AML-193 (cell line): ENCODE data around the gene OR51B4.
"Not testable (repeated sequence)": the region's sequence is repeated elsewhere in the genome, so short reads cannot be mapped to it uniquely, and the experiment has no call there.

Source experiments
- DNase-seq, 2 experiments: peaks; one replicate each; lab custom pipeline; 2025; lab: John Stamatoyannopoulos, UW

Gene OR51B4

DNA sequence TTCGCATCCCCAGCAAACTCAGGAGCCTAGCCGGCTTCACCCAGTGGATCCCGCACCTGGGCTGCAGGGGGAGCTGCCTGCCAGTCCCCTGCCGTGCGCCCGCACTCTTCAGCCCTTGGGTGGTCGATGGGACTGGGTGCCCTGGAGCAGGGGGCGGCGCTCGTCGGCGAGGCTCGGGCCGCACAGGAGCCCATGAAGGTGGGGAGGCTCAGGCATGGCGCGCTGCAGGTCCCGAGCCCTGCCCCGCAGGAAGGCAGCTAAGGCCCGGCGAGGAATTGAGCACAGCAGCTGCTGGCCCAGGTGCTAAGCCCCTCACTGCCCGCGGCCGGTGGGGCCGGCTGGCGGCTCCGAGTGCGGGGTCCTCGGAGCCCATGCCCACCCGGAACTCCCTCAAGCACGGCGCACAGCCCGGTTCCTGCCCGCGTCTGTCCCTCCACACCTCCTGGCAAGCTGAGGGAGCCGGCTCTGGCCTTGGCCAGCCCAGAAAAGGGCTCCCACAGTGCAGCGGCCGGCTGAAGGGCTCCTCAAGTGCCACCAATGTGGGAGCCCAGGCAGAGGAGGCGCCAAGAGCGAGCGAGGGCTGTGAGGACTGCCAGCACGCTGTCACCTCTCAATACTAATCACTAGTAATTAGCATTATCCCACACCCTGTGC is 7.3 kb downstream of the OR51B4 start:
- not testable (repeated sequence) for DNase-seq

DNA sequence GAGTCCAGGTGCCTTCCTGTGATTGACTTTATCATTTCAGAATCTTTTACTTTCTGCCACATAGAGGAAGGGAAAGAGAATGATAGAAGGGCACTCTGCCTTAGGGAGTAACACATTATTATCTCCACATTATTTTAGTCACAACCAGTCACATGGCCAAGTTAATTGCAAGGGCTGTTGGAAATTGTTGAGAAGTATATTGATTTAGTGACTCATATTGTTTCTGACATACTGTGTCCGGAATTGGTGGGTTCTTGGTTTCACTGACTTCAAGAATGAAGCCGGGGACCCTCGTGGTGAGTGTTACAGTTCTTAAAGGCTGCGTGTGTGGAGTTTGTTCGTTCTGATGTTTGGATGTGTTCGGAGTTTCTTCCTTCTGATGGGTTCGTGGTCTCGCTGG is 8.7 kb downstream of the OR51B4 start:
- DNase-seq: no peak

DNA sequence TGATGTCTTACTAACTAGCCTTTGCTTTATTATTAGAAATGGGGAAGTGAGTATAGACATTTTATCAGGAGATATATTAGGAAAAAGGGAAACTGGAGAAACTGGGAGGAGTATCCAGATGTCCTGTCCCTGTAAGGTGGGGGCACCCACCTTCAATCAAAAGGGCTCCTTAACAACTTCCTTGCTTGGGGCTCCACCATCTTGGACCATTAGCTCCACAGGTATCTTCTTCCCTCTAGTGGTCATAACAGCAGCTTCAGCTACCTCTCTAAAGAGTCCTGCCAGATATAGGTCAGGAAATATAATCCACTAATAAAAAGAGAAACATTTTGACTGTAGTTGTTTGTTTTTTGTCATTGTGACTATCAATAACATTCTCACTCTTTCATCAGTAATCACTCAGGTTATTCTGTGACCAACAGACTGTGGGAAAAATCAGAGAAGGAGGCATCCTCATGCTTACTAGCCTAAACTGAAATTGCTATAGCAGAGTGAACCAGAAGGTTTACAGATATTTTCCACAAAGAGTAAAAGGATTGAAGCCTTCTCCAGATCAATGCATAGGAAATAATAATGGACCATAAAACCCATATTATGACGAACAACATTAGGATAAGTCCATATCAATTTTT is 10.4 kb downstream of the OR51B4 start:
- peak; percentile 26 to 27 for DNase-seq

DNA sequence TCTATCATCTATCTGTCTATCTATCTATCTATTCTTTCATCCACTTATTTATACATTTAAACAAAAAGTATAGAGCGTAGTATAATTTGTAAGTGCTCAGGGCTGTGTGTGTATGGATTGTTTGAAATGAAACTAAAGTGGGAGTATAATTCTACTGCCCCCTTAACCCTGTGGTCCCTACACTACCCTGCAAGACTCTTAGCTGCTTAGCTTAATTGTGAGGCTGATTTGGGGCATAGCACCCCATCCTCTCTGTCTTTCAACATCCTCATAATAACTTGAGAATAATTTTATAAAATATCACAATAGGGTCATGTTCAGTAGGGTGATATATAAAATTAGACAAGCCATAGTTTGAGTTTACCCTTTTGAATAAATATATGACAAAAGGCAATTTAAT is 11.6 kb downstream of the OR51B4 start:
- no peak for DNase-seq

DNA sequence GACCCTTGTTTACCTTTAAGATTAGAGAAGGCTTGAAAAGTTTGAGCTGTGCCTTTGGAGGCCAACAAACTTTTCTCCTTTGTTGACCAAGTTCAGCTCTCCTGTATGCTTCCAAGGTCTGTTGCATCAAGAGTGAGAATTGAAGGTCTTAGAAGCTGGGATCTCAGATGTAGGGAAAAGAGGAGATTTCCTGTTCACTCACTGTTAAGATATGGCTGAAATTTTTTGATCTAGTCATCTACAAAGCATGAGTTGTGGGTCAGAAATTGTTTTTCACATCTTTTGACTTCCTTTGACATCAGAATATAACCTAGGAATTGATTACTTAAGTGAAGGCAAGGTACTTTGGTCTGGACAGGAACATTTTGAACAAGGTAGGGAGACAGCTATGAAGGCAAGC is 12.1 kb downstream of the OR51B4 start:
- no peak for DNase-seq

DNA sequence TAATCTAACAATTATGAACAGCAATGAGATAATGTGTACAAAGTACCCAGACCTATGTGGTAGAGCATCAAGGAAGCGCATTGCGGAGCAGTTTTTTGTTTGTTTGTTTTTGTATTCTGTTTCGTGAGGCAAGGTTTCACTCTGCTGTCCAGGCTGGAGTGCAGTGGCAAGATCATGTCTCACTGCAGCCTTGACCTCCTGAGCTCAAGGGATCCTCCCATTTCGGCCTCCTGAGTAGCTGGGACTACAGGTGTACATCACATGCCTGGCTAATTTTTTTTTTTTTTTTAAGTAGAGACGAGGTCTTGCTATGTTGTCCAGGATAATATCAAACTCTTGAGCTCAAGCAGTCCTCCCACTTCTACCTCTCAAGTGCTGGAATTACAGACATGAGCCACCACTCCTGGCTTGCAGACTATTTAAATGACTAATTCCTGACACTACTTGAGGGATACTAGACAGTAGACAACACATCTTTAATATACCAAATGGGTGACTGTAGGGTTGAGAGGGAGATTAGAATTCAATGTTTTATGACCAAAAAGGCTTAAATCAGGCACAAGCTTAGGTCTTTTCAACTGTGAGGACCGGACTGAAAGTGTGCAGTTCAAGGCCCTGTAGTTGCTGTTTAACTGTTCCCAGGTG is 12.7 kb downstream of the OR51B4 start:
- DNase-seq: no peak

DNA sequence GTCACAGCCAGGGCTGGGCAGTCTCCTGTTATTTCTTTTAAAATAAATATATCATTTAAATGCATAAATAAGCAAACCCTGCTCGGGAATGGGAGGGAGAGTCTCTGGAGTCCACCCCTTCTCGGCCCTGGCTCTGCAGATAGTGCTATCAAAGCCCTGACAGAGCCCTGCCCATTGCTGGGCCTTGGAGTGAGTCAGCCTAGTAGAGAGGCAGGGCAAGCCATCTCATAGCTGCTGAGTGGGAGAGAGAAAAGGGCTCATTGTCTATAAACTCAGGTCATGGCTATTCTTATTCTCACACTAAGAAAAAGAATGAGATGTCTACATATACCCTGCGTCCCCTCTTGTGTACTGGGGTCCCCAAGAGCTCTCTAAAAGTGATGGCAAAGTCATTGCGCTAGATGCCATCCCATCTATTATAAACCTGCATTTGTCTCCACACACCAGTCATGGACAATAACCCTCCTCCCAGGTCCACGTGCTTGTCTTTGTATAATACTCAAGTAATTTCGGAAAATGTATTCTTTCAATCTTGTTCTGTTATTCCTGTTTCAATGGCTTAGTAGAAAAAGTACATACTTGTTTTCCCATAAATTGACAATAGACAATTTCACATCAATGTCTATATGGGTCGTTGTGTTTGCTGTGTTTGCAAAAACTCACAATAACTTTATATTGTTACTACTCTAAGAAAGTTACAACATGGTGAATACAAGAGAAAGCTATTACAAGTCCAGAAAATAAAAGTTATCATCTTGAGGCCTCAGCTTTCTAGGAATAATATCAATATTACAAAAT is 13.4 kb downstream of the OR51B4 start:
- DNase-seq: no peak

DNA sequence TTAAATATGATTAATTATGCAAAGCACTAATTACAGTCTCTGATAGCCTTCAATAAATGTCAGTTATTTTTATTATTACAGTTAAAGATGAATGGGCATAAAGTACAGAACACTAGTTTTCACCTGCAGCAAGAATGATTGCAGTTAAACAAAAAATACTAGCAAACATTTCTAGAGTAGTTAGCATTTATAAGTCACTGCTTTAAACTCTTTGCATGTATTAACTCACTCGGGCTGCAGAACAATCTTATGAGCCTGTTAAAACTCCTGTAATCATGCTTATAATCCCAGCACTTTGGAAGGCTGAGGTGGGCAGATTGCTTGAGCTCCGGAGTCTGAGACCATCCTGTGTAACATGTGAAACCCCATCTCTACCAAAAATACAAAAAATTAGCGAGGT is 14.8 kb downstream of the OR51B4 start:
- DNase-seq: no peak

DNA sequence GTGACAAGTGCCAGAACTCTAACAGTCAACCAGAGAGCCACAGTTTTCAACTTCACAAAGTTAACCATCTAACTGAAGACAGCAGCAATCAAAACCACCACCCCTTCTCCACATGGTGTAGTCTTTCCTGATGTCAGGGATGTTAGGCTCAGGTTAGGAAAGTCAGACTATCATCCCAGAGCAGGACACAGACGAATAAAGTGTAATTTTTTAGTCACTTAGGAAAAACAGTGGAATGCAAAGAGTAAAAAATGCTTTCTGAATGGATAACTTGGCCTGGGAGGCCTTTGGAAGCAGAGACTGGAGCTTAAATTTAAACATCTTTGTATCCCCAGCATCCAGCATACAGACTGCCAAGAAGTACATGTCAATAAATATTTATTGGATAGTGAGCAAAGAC is 15.4 kb downstream of the OR51B4 start:
- no peak for DNase-seq

DNA sequence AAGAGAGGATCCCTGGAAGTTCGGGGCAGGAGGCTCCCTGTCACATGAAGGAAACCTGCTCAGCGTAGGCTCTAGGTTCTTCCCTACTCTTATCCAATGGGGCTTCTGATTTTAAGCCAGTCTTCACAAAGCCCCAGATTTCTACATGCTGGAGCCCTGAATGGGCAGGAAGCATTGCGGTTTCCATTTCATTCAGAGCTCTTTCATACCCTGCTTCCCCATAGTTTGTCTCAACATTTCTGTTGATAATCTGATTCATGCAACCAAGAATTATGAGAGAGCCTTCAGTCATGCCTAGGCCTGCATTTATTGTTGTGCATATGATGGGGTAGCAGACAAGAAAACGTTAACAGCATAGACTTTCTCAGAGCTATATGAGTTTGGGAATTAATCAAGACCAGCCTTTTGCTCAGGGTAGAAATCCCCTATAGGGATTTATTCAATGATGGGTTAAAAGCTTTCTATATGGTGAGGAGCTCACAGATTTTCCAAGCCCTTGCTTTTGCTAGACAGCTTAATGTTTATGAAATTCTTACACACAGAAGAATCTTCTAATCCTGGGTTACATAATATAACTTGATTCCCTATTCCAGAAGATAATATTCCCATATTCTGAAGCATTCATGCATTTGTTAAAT is 15.9 kb downstream of the OR51B4 start:
- DNase-seq: no peak

DNA sequence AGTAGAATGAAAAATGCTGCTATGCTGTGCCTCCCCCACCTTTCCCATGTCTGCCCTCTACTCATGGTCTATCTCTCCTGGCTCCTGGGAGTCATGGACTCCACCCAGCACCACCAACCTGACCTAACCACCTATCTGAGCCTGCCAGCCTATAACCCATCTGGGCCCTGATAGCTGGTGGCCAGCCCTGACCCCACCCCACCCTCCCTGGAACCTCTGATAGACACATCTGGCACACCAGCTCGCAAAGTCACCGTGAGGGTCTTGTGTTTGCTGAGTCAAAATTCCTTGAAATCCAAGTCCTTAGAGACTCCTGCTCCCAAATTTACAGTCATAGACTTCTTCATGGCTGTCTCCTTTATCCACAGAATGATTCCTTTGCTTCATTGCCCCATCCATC is 17.1 kb downstream of the OR51B4 start:
- DNase-seq: no peak

DNA sequence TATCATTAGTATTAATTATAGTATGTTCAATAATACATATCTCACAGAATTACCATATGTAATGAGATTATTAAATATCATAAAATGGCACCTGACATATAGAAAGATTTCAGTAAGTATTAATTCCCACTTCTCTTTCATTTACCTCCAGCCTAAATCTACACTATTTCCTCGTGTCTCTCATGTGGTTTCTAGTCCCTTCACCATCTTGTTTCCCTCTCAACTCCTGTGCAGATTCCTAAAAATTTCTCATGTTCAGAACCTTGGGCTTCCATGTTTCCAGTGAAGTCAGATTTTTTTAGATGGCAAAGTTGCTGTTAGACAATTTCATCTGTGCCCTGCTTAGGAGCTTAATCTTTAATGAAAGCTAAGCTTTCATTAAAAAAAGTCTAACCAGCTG is 17.9 kb downstream of the OR51B4 start:
- DNase-seq: no peak

DNA sequence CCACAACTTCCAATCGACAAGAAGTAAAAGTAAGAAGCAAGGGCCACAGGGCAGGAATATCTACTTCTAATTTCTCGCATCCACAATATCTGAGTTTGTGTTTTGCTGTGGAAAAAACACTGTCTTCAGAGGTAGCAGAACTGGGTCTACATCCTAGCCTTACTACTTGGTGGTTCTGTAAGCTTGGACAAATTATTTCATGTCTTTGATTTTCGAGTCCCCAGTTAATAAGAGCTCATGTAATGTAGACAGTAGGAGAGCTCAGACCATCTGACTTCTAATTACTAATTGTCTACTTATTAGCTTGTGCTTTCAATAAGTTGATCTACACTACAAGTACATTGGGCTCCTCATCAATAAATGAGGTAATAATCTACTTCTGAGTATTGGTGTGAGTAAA is 18.7 kb downstream of the OR51B4 start:
- DNase-seq: no peak

DNA sequence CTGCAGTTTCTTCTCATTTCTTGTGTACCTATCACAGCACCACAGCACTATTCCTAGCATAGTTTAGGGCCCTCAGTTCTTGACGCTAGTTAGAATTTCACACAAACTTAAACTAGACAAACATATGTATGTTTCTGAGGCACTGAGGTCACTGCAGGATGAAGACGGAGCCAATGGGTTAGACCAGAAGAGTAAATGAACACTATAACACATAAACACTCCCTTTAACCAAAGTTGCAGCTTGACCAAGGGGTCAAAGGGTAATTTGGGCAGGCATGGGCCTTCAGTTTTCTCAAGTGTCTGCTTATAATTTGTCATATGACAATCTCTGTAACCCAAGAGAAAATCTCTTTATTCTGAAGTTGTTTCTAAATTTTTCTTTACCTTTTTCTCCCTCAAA is 19.1 kb downstream of the OR51B4 start:
- DNase-seq: no peak

DNA sequence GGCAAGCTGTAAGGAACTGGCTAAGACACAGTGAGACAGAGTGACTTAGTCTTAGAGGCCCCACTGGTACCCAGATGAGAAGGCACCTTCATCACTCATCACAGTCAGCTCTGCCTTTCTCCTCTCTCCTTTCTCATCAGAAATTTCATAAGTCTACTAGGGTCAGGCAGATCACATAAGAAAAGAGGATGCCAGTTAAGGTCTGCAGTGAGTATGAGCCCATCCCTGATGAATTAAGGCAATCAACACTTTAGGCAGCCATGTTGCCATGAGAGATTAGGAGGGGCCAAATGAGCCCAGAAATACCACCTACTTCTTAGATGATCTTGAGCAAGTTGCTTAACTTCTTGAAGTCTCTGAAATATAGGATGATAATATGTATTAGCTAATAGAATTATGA is 20.1 kb downstream of the OR51B4 start:
- no peak for DNase-seq

DNA sequence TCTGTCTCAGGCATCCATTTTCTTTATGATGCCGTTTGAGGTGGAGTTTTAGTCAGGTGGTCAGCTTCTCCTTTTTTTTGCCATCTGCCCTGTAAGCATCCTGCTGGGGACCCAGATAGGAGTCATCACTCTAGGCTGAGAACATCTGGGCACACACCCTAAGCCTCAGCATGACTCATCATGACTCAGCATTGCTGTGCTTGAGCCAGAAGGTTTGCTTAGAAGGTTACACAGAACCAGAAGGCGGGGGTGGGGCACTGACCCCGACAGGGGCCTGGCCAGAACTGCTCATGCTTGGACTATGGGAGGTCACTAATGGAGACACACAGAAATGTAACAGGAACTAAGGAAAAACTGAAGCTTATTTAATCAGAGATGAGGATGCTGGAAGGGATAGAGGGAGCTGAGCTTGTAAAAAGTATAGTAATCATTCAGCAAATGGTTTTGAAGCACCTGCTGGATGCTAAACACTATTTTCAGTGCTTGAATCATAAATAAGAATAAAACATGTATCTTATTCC is 21.1 kb downstream of the OR51B4 start:
- peak; percentile 34 to 41 for DNase-seq

DNA sequence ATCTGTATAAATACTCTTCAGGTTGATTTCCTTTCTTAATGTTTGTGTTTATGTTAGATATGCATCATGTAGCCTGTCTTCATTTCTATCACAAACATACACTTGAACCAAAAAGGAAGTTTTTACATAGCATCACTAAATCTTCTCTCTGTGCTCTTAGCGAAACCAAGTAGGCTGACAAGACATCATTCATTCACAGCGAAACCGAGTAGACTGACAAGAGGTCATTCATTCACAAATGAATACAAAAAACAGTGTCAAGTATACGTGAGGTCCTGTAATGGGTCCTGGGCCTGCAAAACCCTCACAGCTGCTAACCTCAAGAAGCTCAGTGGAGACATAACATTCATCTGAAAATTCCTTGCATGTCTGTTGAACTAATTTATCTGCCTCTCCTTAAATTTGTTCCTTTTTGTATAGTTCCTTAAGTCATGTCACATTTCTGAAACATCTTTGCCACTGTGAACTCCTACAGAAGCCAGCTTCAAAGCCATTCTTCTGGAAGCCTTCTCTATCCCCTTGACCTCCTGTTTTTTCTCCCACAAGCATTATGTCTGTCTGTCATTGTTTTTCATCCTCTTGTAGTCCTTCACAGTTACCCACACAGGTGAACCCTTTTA is 22.2 kb downstream of the OR51B4 start:
- DNase-seq: no peak

DNA sequence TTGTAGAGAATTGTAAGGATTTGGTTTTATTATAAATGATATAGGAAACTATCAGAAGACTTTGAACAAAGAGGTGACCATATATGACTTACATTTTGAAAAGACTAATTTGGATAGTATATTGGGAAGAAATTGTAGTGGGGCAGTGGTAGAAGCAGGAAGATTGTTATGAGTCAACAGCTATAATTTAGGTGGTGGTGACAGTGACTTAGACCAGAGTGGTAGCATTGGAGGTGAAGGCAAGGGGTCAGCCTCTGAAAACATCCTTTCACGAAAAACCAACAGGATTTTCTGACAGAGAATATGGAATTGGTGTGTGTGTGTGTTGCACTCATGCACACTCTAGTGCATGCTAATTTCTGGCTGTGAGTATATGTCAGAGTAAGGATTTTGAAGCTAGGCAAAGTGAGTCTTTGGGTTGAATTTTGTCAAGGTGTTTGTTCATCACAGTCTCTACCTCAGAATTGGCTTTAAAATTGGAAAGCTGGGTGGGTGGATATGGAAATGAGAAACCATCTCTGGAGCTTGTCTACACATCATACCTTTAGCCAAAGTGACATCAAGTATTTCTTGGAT is 23.9 kb downstream of the OR51B4 start:
- DNase-seq: no peak

DNA sequence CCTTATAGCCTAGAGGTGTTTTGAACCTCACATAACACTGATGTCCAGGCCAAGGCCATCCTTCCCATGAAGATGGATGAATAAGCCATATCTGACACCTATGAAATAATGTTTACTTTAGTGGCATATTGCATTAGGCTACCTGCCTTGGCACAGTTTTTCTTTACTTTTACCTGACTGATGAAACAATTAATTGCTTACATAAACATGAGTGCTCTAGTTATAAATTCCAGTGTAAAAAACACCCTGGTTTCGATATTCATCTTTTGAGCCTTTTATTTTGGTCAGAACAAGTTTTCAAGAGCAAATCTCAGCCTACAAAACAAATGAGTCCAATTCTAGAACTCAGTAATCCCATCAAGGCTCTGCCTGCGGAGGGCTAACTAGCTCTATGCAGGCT is 25.0 kb downstream of the OR51B4 start:
- no peak for DNase-seq

DNA sequence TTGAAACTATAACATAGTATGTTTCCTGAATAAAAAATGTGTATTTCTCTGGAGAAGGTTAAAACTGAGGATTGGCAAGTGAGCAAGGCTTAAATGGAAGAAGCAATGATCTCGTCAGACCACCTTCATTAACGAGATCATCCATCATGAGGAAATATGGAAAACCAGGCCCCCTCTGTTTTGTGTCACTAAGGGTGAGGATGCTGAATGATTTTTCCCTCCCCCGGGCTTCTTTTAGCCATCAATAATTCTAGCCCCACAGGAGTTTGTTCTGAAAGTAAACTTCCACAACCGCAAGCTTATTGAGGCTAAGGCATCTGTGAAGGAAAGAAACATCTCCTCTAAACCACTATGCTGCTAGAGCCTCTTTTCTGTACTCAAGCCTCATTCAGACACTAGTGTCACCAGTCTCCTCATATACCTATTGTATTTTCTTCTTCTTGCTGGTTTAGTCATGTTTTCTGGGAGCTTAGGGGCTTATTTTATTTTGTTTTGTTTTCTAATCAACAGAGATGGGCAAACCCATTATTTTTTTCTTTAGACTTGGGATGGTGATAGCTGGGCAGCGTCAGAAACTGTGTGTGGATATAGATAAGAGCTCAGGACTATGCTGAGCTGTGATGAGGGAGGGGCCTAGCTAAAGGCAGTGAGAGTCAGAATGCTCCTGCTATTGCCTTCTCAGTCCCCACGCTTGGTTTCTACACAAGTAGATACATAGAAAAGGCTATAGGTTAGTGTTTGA is 26.2 kb downstream of the OR51B4 start:
- no peak for DNase-seq

DNA sequence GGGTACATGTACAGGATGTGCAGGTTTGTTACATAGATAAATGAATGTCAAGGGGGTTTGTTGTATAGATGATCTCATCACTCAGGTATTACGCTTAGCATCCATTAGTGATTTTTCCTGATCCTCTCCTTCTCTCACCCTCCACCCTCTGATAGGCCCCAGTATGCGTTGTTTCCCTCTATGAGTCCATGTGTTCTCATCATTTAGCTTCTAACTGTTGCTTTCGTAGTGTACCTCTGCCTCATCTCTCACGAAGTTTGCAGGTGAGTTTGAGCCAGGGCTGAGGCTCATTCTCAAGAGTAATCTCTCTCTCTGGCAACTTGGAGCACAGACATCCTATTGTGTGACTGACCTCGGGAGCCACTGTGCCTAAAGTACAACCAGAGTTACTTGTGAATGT is 27.4 kb downstream of the OR51B4 start:
- DNase-seq: no peak
